Skeletal muscle tissue (tissue), 4 donors: Measurements from ENCODE around the gene TBRG4. TPM values are rescaled to one million over a fixed set of nuclear protein-coding genes. Genes with fewer than 3 reads are reported as not detected.
"Not testable (repeated sequence)": the region's sequence is repeated elsewhere in the genome, so short reads cannot be mapped to it uniquely, and the experiment has no call there.

Source experiments
- H3K27ac ChIP-seq: one replicate; pipeline ENCODE4 v1.7.0; 2013; ENCODE audit warnings: mild to moderate bottlenecking, low read depth, low read length, inconsistent platforms
- H3K27me3 ChIP-seq, 3 donors: one replicate each; pipeline ENCODE4 v1.7.0; 2013; ENCODE audit warnings: low read length in 3 of 3; ENCODE audit not compliant: control insufficient read depth in 3 of 3, insufficient read depth in 3 of 3
- H3K36me3 ChIP-seq, 3 donors: one replicate each; pipeline ENCODE4 v1.7.0; 2013; ENCODE audit warnings: low read length in 3 of 3; ENCODE audit not compliant: control insufficient read depth in 3 of 3, insufficient read depth in 3 of 3
- H3K4me1 ChIP-seq, 3 donors: one replicate each; pipeline ENCODE4 v1.7.0; 2013; ENCODE audit warnings: low read length in 3 of 3, mild to moderate bottlenecking in 3 of 3; ENCODE audit not compliant: control insufficient read depth in 3 of 3, insufficient read depth in 3 of 3
- H3K4me3 ChIP-seq, 3 donors: one replicate each; pipeline ENCODE4 v1.7.0; 2013; ENCODE audit warnings: low read length in 3 of 3
- H3K9ac ChIP-seq, 3 donors: one replicate each; pipeline ENCODE4 v1.7.0; 2013; ENCODE audit warnings: low read length in 3 of 3, mild to moderate bottlenecking in 3 of 3, moderate library complexity in 2 of 3, low read depth in 1 of 3
- H3K9me3 ChIP-seq, 3 donors: one replicate each; pipeline ENCODE4 v1.7.0; 2013; ENCODE audit warnings: low read length in 3 of 3; ENCODE audit not compliant: control insufficient read depth in 3 of 3
- total RNA-seq: library from RNA; depleted of rRNA; stranded (reverse); fragments of >200 nt; gene quantifications from one replicate; pipeline ENCODE4 v1.2.3, GENCODE V29; 2014
- donor health status: Osteomylitis.

The TBRG4 gene
- total RNA-seq, 1 donor from 2014 or later: 52.7 TPM

- H3K4me1 ChIP-seq: peaks cover 0 to 3% (median 0%) of the 10 kb centered on the region in 3 donors
- H3K4me3 ChIP-seq: no peak overlapping the region
- H3K27me3 ChIP-seq: peaks cover 18 to 25% (median 22%) of the 10 kb centered on the region in 3 donors
- H3K9ac ChIP-seq: no peak overlapping the region
- H3K9me3 ChIP-seq: no peaks in the 10 kb centered on the region
- H3K27ac ChIP-seq: no peak overlapping the region
- no peaks in the 10 kb centered on the region for H3K36me3 ChIP-seq
These were observed 43.9 kb upstream of the TBRG4 start for GRCh38 chr7:45155357-45155900.

GRCh38 chr7:45153861-45154260 lies 42.4 kb upstream of the TBRG4 start:
- H3K36me3 ChIP-seq: not testable (repeated sequence)
- H3K27me3 ChIP-seq: peaks cover 11 to 32% (median 16%) of the 10 kb centered on the region in 3 donors

GRCh38 chr7:45153233-45153632 lies 41.7 kb upstream of the TBRG4 start:
- Histone ChIP-seq H3K4me3 (no peak overlapping the region), H3K27me3 (peaks cover 5 to 36% (median 19%) of the 10 kb centered on the region in 3 donors), H3K4me1 (peaks cover 0 to 3% (median 0%) of the 10 kb centered on the region in 3 donors), H3K9ac (no peak overlapping the region), H3K27ac (no peak overlapping the region), H3K36me3 (no peaks in the 10 kb centered on the region), H3K9me3 (no peaks in the 10 kb centered on the region)

More at GRCh38 chr7:45153861-45154260, 42.4 kb upstream of the TBRG4 start:
- H3K9ac ChIP-seq, H3K27ac ChIP-seq, H3K4me3 ChIP-seq, H3K9me3 ChIP-seq, H3K4me1 ChIP-seq: not testable (repeated sequence)

GRCh38 chr7:45151967-45152366 lies 40.5 kb upstream of the TBRG4 start:
- peaks cover 6 to 30% (median 17%) of the 10 kb centered on the region in 3 donors for H3K27me3 ChIP-seq
- peaks cover 0 to 3% (median 0%) of the 10 kb centered on the region in 3 donors for H3K4me1 ChIP-seq
- no peak overlapping the region for H3K27ac ChIP-seq
- H3K9ac ChIP-seq: no peak overlapping the region
- H3K4me3 ChIP-seq: no peak overlapping the region
- H3K36me3 ChIP-seq: no peaks in the 10 kb centered on the region
- no peaks in the 10 kb centered on the region for H3K9me3 ChIP-seq

- H3K9ac ChIP-seq: no peak overlapping the region
- peaks cover 7 to 33% (median 19%) of the 10 kb centered on the region in 3 donors for H3K27me3 ChIP-seq
- no peak overlapping the region for H3K27ac ChIP-seq
- H3K9me3 ChIP-seq: no peaks in the 10 kb centered on the region
- peaks cover 0 to 2% (median 0%) of the 10 kb centered on the region in 3 donors for H3K4me1 ChIP-seq
- no peaks in the 10 kb centered on the region for H3K36me3 ChIP-seq
- no peak overlapping the region for H3K4me3 ChIP-seq
These were observed 39.7 kb upstream of the TBRG4 start for GRCh38 chr7:45151131-45151684.

GRCh38 chr7:45150199-45150598 lies 38.7 kb upstream of the TBRG4 start:
- H3K27ac ChIP-seq: no peak overlapping the region
- H3K9me3 ChIP-seq: no peaks in the 10 kb centered on the region
- H3K4me1 ChIP-seq: peaks cover 0 to 2% (median 0%) of the 10 kb centered on the region in 3 donors
- peaks cover 7 to 33% (median 19%) of the 10 kb centered on the region in 3 donors for H3K27me3 ChIP-seq
- no peak overlapping the region for H3K9ac ChIP-seq
- no peak overlapping the region for H3K4me3 ChIP-seq
- no peaks in the 10 kb centered on the region for H3K36me3 ChIP-seq

GRCh38 chr7:45149606-45150005 lies 38.1 kb upstream of the TBRG4 start:
- no peak overlapping the region for H3K4me3 ChIP-seq
- no peaks in the 10 kb centered on the region for H3K36me3 ChIP-seq
- H3K4me1 ChIP-seq: peaks cover 0 to 2% (median 0%) of the 10 kb centered on the region in 3 donors
- H3K9me3 ChIP-seq: no peaks in the 10 kb centered on the region
- H3K9ac ChIP-seq: no peak overlapping the region
- no peak overlapping the region for H3K27ac ChIP-seq
- H3K27me3 ChIP-seq: peaks cover 7 to 39% (median 22%) of the 10 kb centered on the region in 3 donors

GRCh38 chr7:45148653-45148973 lies 37.1 kb upstream of the TBRG4 start:
- Histone ChIP-seq H3K4me1 (no peaks in the 10 kb centered on the region), H3K9me3 (no peaks in the 10 kb centered on the region), H3K27me3 (peaks cover 7 to 46% (median 22%) of the 10 kb centered on the region in 3 donors), H3K27ac (no peak overlapping the region), H3K36me3 (no peaks in the 10 kb centered on the region), H3K4me3 (no peak overlapping the region), H3K9ac (no peak overlapping the region)

GRCh38 chr7:45147858-45148652 lies 36.6 kb upstream of the TBRG4 start:
- Histone ChIP-seq H3K4me3 (no peak overlapping the region), H3K36me3 (no peaks in the 10 kb centered on the region), H3K27me3 (peaks cover 7 to 46% (median 22%) of the 10 kb centered on the region in 3 donors), H3K9me3 (no peaks in the 10 kb centered on the region), H3K27ac (no peak overlapping the region), H3K9ac (no peak overlapping the region), H3K4me1 (no peaks in the 10 kb centered on the region)
